Neural cell (in vitro differentiated cells): ENCODE data around the gene FSIP1. TPM values are rescaled to one million over a fixed set of nuclear protein-coding genes. Genes with fewer than 3 reads are reported as not detected.

Experiments
- H2AFZ ChIP-seq: fragments of 200-600, 300-800 bp; sonication (generic), shearing (Covaris generic); 2 replicates; pipeline ENCODE4 v1.6.0; 2014; ENCODE audit warnings: low read depth, mild to moderate bottlenecking, antibody characterized with exemption, low read length, moderate library complexity
- H3F3A ChIP-seq: fragments of 200-600 bp; shearing (Covaris generic); 2 replicates; pipeline ENCODE4 v1.6.1; 2016; ENCODE audit warnings: mild to moderate bottlenecking, moderate library complexity, mixed read lengths, antibody characterized with exemption, low read length; ENCODE audit not compliant: insufficient read depth, poor library complexity, severe bottlenecking
- H3K27ac ChIP-seq: fragments of 200-600, 300-800 bp; sonication (generic), shearing (Covaris generic); 2 replicates; pipeline ENCODE4 v1.5.1; 2014; ENCODE audit warnings: mild to moderate bottlenecking, low read length, moderate library complexity
- H3K27me3 ChIP-seq: fragments of 300-800, 200-600 bp; sonication (generic), shearing (Covaris generic); 2 replicates; pipeline ENCODE4 v1.6.0; 2014; ENCODE audit warnings: mild to moderate bottlenecking, low read depth, low read length, moderate library complexity; ENCODE audit not compliant: insufficient read depth
- H3K36me3 ChIP-seq: fragments of 300-800, 200-600 bp; sonication (generic), shearing (Covaris generic); 2 replicates; pipeline ENCODE4 v1.5.1; 2014; ENCODE audit warnings: mild to moderate bottlenecking, antibody characterized with exemption, low read length, moderate library complexity; ENCODE audit not compliant: insufficient read depth
- H3K4me2 ChIP-seq: fragments of 300-800, 200-600 bp; sonication (generic), shearing (Covaris generic); 2 replicates; pipeline ENCODE4 v1.6.0; 2014; ENCODE audit warnings: mild to moderate bottlenecking, low read length
- H3K4me3 ChIP-seq: fragments of 300-800, 200-600 bp; sonication (generic), shearing (Covaris generic); 2 replicates; pipeline ENCODE4 v1.5.1; 2014; ENCODE audit warnings: mild to moderate bottlenecking, low read length, moderate library complexity
- H3K79me2 ChIP-seq: fragments of 200-600 bp; shearing (Covaris generic); replicated peaks from 2 replicates; pipeline ENCODE4 v1.6.0; 2014; ENCODE audit warnings: mild to moderate bottlenecking, low read length, moderate library complexity; ENCODE audit not compliant: insufficient read depth
- H3K9ac ChIP-seq: fragments of 300-800, 200-600 bp; sonication (generic), shearing (Covaris generic); 2 replicates; pipeline ENCODE4 v1.6.1; 2016; ENCODE audit warnings: mild to moderate bottlenecking, low read length, mixed read lengths
- H3K9me2 ChIP-seq: fragments of 200-600 bp; shearing (Covaris generic); 2 replicates; pipeline ENCODE4 v1.6.1; 2016; ENCODE audit warnings: mild to moderate bottlenecking, low read length, mixed read lengths; ENCODE audit not compliant: insufficient read depth
- H3K9me3 ChIP-seq: fragments of 200-600, 300-800 bp; sonication (generic), shearing (Covaris generic); 2 replicates; pipeline ENCODE4 v1.6.1; 2016; ENCODE audit warnings: mild to moderate bottlenecking, mixed run types, low read length, moderate library complexity, mixed read lengths
- H4K20me1 ChIP-seq: fragments of 200-600 bp; shearing (Covaris generic); 2 replicates; pipeline ENCODE4 v1.6.1; 2016; ENCODE audit warnings: mild to moderate bottlenecking, mixed run types; ENCODE audit not compliant: insufficient read depth
- CTCF ChIP-seq: fragments of 450-650 bp; IDR thresholded peaks from 2 replicates; pipeline ENCODE4 v1.5.1; 2014; ENCODE audit warnings: antibody characterized with exemption, mild to moderate bottlenecking, moderate library complexity; ENCODE audit not compliant: poor library complexity, severe bottlenecking
- EP300 ChIP-seq: fragments of 450-650 bp; conservative IDR thresholded peaks from 2 replicates; pipeline ENCODE4 v1.6.1; 2014; ENCODE audit warnings: antibody characterized with exemption, mild to moderate bottlenecking, moderate library complexity; ENCODE audit not compliant: poor library complexity, severe bottlenecking
- EZH2 ChIP-seq: fragments of 200-600, 300-800 bp; shearing (Covaris generic), sonication (generic); IDR thresholded peaks from 2 replicates; pipeline ENCODE4 v1.6.1; 2014; ENCODE audit warnings: antibody characterized with exemption, low read length, borderline replicate concordance, mild to moderate bottlenecking; ENCODE audit not compliant: insufficient read depth, poor library complexity, severe bottlenecking
- MXI1 ChIP-seq: fragments of 450-650 bp; conservative IDR thresholded peaks from 2 replicates; pipeline ENCODE4 v1.6.1; 2014; ENCODE audit warnings: antibody characterized with exemption, mild to moderate bottlenecking; ENCODE audit not compliant: poor library complexity, severe bottlenecking
- POLR2AphosphoS5 ChIP-seq: IDR thresholded peaks from 2 replicates; pipeline ENCODE4 v1.6.1; 2012
- RAD21 ChIP-seq: fragments of 450-650 bp; conservative IDR thresholded peaks from 2 replicates; pipeline ENCODE4 v1.6.1; 2014; ENCODE audit warnings: antibody characterized with exemption, mild to moderate bottlenecking, moderate library complexity
- REST ChIP-seq: IDR thresholded peaks from 2 replicates; pipeline ENCODE4 v1.6.1; 2012; ENCODE audit warnings: borderline replicate concordance
- SMC3 ChIP-seq: fragments of 450-650 bp; conservative IDR thresholded peaks from 2 replicates; pipeline ENCODE4 v1.6.1; 2014; ENCODE audit warnings: antibody characterized with exemption, mild to moderate bottlenecking, moderate library complexity; ENCODE audit not compliant: poor library complexity
- TAF1 ChIP-seq: IDR thresholded peaks from 2 replicates; pipeline ENCODE4 v1.6.1; 2012; ENCODE audit warnings: low read depth
- polyA plus RNA-seq: library from polyadenylated mRNA; depleted of rRNA; stranded (reverse); fragments of >200 nt; gene quantifications from 2 replicates; pipeline ENCODE4 v1.2.3, GENCODE V29; 2014

Gene FSIP1
- polyA plus RNA-seq, 1 donor from 2014 or later, result 3.8 TPM

GRCh38 chr15:39767921-39768320 is 14.7 kb downstream of the FSIP1 start:
- H3K9me3 ChIP-seq, result no peaks in the 10 kb centered on the region
- TF ChIP-seq POLR2AphosphoS5 (no peak), EP300 (no peak), RAD21 (no peak), REST (no peak), CTCF (no peak), SMC3 (no peak), EZH2 (no peak), MXI1 (no peak), TAF1 (no peak)
- H3K4me3 ChIP-seq, result no peak overlapping the region
- no peaks in the 10 kb centered on the region for H3K27me3 ChIP-seq
- no peaks in the 10 kb centered on the region for H3K79me2 ChIP-seq
- no peaks in the 10 kb centered on the region for H3K36me3 ChIP-seq
- no peak overlapping the region for H3K27ac ChIP-seq
- H3K9me2 ChIP-seq, result no peaks in the 10 kb centered on the region
- no peak overlapping the region for H3K4me2 ChIP-seq
- no peaks in the 10 kb centered on the region for H4K20me1 ChIP-seq
- H2AFZ ChIP-seq, result no peak overlapping the region
- H3K9ac ChIP-seq, result no peak overlapping the region
- no peaks in the 10 kb centered on the region for H3F3A ChIP-seq

GRCh38 chr15:39761006-39761405 is 21.6 kb downstream of the FSIP1 start:
- no peaks in the 10 kb centered on the region for H4K20me1 ChIP-seq
- no peak overlapping the region for H3K4me2 ChIP-seq
- H2AFZ ChIP-seq, result no peak overlapping the region
- H3K9me2 ChIP-seq, result no peaks in the 10 kb centered on the region
- no peak for TF ChIP-seq EP300
- no peak for TF ChIP-seq MXI1
- no peak for TF ChIP-seq TAF1
- TF ChIP-seq RAD21, result no peak
- TF ChIP-seq REST, result no peak
- no peak for TF ChIP-seq SMC3
- TF ChIP-seq POLR2AphosphoS5, result no peak
- TF ChIP-seq CTCF, result no peak
- no peak for TF ChIP-seq EZH2
- H3K9ac ChIP-seq, result no peak overlapping the region
- H3K27me3 ChIP-seq, result no peaks in the 10 kb centered on the region
- no peak overlapping the region for H3K27ac ChIP-seq
- H3K4me3 ChIP-seq, result no peak overlapping the region
- H3K36me3 ChIP-seq, result no peaks in the 10 kb centered on the region
- no peaks in the 10 kb centered on the region for H3K79me2 ChIP-seq
- no peaks in the 10 kb centered on the region for H3K9me3 ChIP-seq
- no peaks in the 10 kb centered on the region for H3F3A ChIP-seq
